Spinal cord (tissue), 10 donors: Measurements from ENCODE around the gene GALNT9. TPM values are rescaled to one million over a fixed set of nuclear protein-coding genes. Genes with fewer than 3 reads are reported as not detected.

ENCODE experiments used
- DNase-seq, 6 donors: peaks; one replicate each; pipeline versions ENCODE4 v3.0.0 to v3.0.0-alpha.2; 2013 to 2015; ENCODE audit warnings: low spot score in 6 of 6, low read depth in 4 of 6
- H3K27ac ChIP-seq: one replicate; pipeline ENCODE4 v1.5.1; 2013; ENCODE audit warnings: low read depth, low read length, control low read depth
- H3K27me3 ChIP-seq: one replicate; pipeline ENCODE4 v1.6.1; 2013; ENCODE audit warnings: low read length; ENCODE audit not compliant: control insufficient read depth, insufficient read depth
- H3K36me3 ChIP-seq: one replicate; pipeline ENCODE4 v1.6.1; 2013; ENCODE audit warnings: low read length; ENCODE audit not compliant: control insufficient read depth, insufficient read depth
- H3K4me1 ChIP-seq: one replicate; pipeline ENCODE4 v1.6.1; 2013; ENCODE audit warnings: low read length; ENCODE audit not compliant: control insufficient read depth, insufficient read depth
- H3K4me3 ChIP-seq: one replicate; pipeline ENCODE4 v1.5.1; 2013; ENCODE audit warnings: low read depth, low read length, control low read depth
- H3K9me3 ChIP-seq: one replicate; pipeline ENCODE4 v1.6.1; 2013; ENCODE audit warnings: low read length; ENCODE audit not compliant: control insufficient read depth, insufficient read depth
- WGBS: methylation state at CpG from one replicate; pipeline ENCODE4 v1.1.5; 2013; ENCODE audit warnings: missing lambda C conversion rate; ENCODE audit not compliant: insufficient coverage; 5-methylcytosine and 5-hydroxymethylcytosine counted together
- polyA plus RNA-seq, 2 donors: library from polyadenylated mRNA; unstranded; fragments of 120-200 nt; gene quantifications; one replicate each; pipeline ENCODE4 v1.2.1, GENCODE V29; 2013; ENCODE audit not compliant: insufficient read length in 2 of 2
- total RNA-seq, 2 donors: library from RNA; depleted of rRNA in 1 of 2; stranded (reverse); fragments of 120-200 nt in 1 of 2; fragments of >200 nt in 1 of 2; gene quantifications; one replicate each; pipeline versions ENCODE4 v1.2.3 to v1.2.4, GENCODE V29; 2013 to 2014
- donor health status: healthy.

Gene GALNT9
- total and polyA plus RNA-seq, 4 donors: 9.5 to 36.0 (median 27.1) TPM

DNA sequence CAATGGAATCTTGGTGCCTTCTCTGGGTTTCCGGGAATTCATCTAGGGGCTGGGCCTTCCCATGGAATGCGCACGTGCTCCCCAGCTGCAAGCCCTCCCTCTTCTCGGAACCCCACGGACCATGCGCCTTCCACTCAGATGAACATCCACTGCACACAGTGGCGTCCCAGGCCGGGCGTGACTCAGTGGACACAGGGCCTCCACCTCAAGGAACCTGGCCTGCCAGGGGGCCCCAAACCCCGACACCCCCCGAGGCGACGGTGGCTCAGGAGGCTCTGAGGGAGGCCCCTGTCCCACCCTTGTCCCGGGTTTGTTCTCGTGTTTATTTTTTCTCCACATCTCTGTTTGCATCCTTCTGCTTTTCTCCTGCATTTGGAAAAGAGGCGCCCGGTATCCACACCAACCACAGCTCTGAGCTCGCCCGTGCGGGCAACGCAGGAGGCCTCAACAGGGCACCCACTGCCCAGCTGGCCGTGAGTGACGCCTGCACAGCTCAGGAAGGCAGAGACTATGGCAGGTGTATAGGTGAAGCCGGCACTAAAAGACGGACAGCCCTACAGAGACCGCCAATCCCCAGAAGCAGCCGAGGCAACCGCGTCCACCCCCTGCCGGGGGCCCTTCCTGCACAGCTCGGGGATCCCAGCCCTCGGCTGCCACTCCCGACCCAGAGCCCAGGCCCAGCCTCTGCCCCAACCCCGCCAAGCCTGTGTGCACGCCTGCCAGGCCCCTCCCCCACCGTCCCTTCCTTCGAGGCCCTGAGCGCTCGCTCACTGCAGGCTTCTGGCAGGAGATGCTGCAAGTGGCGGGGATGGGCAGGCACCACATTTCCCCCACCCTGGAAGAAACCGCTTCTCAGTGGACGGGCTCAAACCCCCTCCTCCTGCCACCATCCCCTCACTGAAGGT is 23.8 kb upstream of the GALNT9 start:
- Histone ChIP-seq H3K27ac (no peak overlapping the region), H3K4me1 (peaks cover 16% of the 10 kb centered on the region), H3K9me3 (no peaks in the 10 kb centered on the region), H3K4me3 (no peak overlapping the region), H3K36me3 (no peaks in the 10 kb centered on the region), H3K27me3 (no peaks in the 10 kb centered on the region)
- WGBS: 58% methylated on average over 33 of the region's 42 CpGs
- no peak for DNase-seq

DNA sequence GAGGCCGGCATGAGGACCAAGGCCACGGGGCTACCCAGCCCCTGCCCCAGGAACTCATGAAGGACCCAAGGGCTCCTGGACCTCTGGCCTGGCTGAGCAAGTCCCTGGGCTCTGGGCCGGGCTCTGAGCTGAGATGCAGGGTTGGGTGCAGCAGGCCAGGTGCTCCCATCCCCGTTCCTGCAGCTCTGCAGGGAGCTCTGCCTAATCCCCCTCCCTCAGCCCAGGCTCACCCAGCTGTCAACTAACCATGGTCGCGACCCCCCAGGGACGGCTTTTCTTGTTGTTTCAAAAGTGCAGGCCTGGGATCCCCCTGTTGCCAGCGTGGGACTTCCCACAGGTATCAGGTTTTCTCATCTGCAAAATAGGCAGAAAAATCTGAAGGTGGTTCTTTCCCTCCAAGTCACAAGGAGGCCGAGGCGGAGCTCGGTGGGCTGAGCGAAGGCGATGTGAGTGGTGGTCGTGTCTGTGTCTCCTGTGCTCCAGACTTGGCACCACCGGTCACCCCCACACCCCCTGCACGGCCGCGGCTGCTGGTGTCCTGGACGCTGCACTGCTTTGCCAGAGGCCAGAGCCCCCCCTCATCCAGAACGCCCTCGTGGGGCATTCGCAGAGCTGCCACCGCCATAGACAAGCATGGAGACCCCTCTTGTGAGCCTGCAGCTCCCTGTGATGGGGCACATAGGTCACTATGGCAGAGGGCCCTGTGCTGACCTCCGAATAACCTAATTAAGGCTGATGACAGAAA is 22.5 kb upstream of the GALNT9 start:
- no peaks in the 10 kb centered on the region for H3K27me3 ChIP-seq
- H3K27ac ChIP-seq: no peak overlapping the region
- H3K4me1 ChIP-seq: peaks cover 7% of the 10 kb centered on the region
- WGBS: 85% methylated on average over 23 of the region's 24 CpGs
- H3K4me3 ChIP-seq: no peak overlapping the region
- DNase-seq: no peak
- H3K9me3 ChIP-seq: no peaks in the 10 kb centered on the region
- no peaks in the 10 kb centered on the region for H3K36me3 ChIP-seq

DNA sequence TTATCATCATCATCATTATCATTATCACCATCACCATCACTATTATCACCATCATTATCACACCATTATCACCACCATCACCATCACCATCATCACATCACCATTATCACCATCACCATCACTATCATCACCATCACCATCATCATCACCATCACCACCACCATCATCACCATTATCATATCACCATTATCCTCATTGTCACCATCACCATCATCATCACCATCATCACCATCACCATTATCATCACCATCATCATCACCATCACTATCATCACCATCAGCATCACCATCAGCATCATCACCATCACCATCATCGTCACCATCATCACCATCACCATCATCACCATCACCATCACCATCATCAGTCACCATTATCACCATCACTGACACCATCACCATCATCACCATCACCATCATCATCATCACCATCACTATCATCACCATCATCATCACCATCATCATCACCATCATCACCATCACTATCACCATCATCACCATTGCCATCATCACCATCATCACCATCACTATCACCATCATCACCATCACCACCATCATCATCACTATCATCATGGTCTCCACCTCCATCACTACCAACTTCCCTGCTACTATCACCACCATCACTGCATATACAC is 20.2 kb upstream of the GALNT9 start:
- WGBS: 57% methylated on average over 1 of the region's 1 CpG
- no peaks in the 10 kb centered on the region for H3K36me3 ChIP-seq
- H3K4me3 ChIP-seq: no peak overlapping the region
- H3K27me3 ChIP-seq: peaks cover 5% of the 10 kb centered on the region
- DNase-seq: no peak
- H3K4me1 ChIP-seq: peaks cover 22% of the 10 kb centered on the region
- no peaks in the 10 kb centered on the region for H3K9me3 ChIP-seq
- H3K27ac ChIP-seq: no peak overlapping the region

DNA sequence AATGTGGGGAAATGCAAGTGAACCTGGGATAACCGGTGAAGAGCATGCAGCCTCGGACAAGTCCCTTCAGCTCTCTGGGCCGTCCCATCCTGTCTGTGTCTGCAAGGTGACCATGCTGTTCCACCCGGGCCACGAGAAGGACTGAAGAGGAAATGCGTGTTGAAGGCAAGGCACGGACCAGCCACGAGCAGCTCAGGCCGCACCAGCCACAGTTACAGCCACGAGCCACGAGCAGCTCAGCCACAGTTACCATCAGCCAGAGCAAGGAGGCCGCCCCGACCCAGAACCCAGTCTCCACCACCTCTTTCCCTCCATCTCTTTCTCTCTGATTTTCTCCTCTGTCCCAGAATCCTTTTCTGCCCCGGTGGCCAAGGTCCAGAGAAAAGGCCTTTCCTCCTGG is 18.8 kb upstream of the GALNT9 start:
- Histone ChIP-seq H3K36me3 (no peaks in the 10 kb centered on the region), H3K4me1 (peaks cover 32% of the 10 kb centered on the region), H3K4me3 (no peak overlapping the region), H3K27ac (no peak overlapping the region), H3K9me3 (no peaks in the 10 kb centered on the region), H3K27me3 (peaks cover 6% of the 10 kb centered on the region)
- DNase-seq: no peak
- WGBS: 92% methylated on average over 14 of the region's 14 CpGs

DNA sequence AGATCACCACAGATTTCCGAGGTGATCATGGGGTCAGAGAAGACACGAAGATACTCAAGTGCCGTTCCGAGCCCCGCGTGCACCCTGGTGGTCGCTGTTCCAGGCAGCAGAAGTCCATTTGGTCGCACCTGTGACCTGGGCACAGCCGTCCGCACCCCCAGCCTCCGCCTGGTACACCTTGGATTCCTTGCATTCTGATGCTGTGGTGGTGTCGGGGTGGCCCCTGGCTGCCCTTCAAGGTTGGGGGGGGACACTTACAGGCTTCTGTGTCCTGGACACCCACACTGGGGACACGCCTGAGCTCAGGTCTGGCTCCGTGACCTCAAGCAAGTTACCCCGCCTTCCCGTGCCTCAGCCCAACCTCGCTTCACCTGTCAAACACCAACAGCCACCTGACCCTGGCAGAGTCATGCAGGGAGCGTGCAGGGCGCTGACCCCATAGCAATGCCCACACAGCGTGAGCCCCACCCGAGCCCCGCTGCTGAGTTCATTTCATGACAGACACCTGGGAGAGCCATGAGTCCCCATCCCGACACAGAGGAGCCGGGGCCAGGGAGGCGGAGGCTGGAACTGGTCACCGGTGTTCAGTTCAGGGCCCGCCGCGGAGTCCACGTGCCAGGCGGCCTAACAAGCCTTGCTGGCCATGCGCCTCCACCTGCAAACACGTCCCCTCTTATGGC is 17.9 kb upstream of the GALNT9 start:
- Histone ChIP-seq H3K9me3 (no peaks in the 10 kb centered on the region), H3K36me3 (no peaks in the 10 kb centered on the region), H3K27me3 (peaks cover 6% of the 10 kb centered on the region), H3K4me1 (peaks cover 33% of the 10 kb centered on the region), H3K4me3 (no peak overlapping the region), H3K27ac (no peak overlapping the region)
- WGBS: 85% methylated on average over 33 of the region's 33 CpGs
- DNase-seq: no peak

DNA sequence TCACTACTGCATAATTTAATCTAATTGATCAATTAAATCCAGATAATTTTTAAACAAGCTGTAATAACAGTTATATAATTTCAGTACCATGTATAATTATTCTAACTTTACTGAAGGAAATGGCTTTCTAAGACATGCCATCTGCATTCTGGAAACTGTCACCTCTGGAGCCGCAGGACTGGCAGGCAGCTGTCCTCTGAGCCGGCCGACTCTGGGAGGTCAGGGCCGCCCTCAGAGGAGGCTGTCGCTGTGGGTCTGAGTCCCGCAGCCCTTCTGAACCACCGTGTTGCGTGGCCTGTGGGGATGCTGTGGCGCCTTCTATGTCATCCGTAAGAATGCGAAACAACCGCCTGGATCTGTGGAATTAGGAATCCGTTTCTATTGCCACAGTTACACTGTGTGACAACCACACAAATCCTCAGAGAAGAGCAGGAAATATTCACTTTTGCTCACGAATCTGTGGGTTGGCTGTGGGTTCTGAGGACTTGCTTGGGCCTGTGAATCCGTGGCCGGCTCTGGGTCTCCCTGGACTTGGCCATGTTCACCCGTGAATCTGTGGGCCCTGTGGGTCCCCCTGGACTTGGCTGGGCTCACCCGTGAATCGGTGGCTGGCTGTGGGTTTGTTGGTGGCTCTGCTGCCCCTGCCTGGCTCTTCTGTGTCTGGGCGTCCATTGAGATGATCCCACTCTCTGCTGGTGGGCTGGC is 17.2 kb upstream of the GALNT9 start:
- no peak overlapping the region for H3K27ac ChIP-seq
- no peaks in the 10 kb centered on the region for H3K9me3 ChIP-seq
- H3K4me3 ChIP-seq: no peak overlapping the region
- no peaks in the 10 kb centered on the region for H3K36me3 ChIP-seq
- WGBS: 79% methylated on average over 18 of the region's 20 CpGs
- H3K27me3 ChIP-seq: peaks cover 6% of the 10 kb centered on the region
- H3K4me1 ChIP-seq: peaks cover 33% of the 10 kb centered on the region
- DNase-seq: no peak

DNA sequence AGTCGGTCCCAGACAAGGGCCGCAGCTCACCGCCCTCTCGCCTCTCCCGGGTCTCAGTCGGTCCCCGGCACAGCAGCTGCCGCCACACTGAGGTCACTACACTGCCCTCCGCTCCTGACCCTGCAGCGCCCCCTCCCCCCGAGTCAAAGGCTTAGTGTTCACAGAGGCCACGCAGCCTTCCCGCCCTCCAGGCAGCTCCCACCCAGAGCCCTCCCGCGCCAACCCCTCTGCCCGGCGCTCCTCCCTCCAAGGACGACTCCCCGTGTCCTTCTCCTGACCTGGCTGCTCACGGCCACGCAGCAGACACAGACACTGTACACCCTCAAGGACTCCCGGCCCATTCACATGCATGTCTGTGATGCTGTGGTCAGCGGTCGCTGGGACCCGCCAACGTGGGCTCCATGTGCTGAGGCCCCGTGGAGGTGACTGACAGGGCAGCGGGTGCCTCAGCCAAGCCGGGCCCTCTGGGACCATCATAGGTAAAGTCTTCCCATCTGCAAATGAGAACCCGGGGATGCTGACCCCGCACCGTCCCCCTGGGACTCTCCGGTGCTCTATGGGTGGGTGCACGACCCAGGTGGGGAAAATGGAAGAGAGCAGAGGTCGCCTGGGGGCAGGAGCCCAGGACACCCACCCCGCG is 16.3 kb upstream of the GALNT9 start:
- Histone ChIP-seq H3K4me1 (peaks cover 33% of the 10 kb centered on the region), H3K36me3 (no peaks in the 10 kb centered on the region), H3K27me3 (peaks cover 6% of the 10 kb centered on the region), H3K27ac (no peak overlapping the region), H3K9me3 (no peaks in the 10 kb centered on the region), H3K4me3 (no peak overlapping the region)
- WGBS: 66% methylated on average over 34 of the region's 37 CpGs
- DNase-seq: no peak

DNA sequence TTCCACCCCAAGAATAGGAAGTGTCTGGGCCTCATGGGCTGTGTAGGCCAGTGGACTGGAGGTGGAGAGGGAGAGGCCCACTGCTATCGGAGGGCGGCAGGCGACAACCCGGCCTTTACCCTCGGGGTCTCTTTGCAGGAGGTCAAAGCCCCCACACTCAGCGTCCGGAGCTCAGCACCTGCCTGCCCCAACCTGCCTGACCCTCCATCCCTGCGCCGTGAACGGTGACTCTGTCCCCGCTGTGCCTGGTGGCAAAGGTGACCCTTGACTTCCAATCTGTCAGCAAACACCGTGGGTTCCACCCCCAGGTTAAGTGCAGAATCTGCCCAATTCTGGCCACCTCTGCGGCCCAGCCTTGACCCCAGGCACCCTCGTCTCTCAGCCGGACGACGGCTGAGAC is 15.7 kb upstream of the GALNT9 start:
- 64% methylated on average over 17 of the region's 17 CpGs for WGBS
- no peak for DNase-seq
- no peaks in the 10 kb centered on the region for H3K9me3 ChIP-seq
- no peak overlapping the region for H3K4me3 ChIP-seq
- peaks cover 6% of the 10 kb centered on the region for H3K27me3 ChIP-seq
- no peak overlapping the region for H3K27ac ChIP-seq
- peaks cover 33% of the 10 kb centered on the region for H3K4me1 ChIP-seq
- no peaks in the 10 kb centered on the region for H3K36me3 ChIP-seq
